DMS114 treated with DMSO at 0.1 percent for 48 hours (cell line): ENCODE data around the gene DDX19B.
A peak's percentile ranks its signal among the peaks of the same experiment; 100 is the strongest.
"Not testable (repeated sequence)": the region's sequence is repeated elsewhere in the genome, so short reads cannot be mapped to it uniquely, and the experiment has no call there.

Source experiments
- DNase-seq: peaks from one replicate; lab custom pipeline; 2025; ENCODE audit not compliant: unreplicated experiment; lab: John Stamatoyannopoulos, UW

DDX19B gene

GRCh38 chr16:70287304-70287971 lies 11.5 kb upstream of the DDX19B start:
- not testable (repeated sequence) for DNase-seq

DNA sequence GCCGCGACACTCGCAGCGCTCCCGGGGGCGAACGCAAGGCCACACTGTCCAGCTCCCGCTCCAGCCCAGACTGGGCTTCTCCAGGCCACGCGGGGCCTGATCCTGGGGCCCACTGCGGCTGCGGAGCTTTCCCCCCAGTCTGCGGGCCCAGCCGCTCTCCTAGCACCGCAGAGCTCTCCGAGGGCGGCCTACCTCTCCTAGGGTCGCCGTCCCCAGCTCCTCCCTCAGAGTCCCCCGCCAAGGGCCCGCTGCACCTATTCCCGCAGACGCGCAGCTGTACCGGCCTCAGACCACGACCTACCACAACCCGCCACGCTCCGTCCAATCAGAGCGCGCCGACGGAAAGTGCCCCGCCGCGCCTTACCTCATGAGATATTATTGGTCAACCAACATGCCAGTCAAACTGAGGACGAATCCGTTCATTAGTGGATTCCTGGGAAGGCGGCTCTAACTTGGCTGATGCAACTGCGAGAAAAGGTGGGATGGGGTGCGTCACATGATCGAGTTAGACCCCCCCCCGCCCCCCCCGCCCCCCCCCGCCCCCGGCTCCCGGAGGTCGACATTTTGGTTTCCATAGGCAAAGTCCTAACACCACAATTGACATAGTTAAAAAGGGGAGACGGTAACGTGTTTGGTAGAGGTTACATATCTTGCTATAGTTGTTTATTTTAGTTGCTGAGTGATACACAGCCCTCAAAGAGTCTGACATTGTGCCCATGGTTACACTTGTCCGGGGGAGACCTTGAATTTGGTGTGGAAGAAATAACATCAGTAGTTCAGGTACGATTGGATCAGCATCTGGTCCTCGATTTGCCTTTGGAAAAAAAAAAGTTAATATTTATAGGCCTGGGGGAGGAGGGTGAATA lies 9.5 kb upstream of the DDX19B start, which contains the start of gene AARS1:
Gene AARS1, minus strand, starts transcription at position 278 of the 866 bp plus-strand sequence. CDS start 6,743 bp downstream, outside the sequence.
- DNase-seq = peak; percentile 99

DNA sequence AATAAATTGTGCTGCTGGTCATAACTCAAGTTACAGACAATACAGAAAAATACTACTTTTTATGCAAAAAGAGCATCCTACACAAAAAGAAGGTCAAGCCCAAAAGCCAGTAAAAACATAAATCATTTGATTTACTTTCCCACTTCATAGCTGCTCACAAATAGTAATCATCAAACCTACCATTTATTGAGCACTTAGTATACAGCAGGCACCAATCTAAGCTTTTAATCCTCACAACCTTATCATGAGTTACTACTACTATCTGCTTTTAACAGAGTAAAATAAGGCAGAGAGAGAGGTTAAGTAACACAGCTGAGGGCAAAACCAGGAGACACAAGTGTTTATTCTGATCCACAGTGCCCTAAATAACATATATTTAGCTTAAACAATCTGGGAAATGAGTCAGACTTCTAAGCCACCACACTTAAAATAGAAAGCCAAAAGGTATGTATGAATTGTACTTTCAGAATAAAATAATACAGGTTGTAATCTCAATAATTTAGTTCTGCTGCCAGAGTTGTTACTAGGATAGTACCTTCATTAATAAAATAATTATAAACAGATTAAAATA lies 8.0 kb upstream of the DDX19B start:
- DNase-seq = no peak

DNA sequence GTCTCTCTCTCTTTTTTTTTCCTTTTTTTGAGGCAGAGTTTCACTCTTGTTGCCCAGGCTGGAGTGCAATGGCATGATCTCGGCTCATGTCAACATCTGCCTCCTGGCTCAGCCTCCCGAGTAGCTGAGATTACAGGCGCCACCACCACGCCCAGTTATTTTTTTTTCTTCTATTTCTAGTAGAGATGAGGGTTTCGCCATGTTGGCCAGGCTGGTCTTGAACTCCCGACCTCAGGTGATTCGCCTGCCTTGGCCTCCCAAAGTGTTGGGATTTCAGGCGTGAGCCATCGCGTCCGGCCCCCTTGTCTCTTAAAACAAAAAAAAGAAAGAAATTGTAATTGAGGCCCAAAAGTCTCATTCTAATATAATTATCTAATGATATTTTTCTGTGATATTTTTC lies 6.8 kb upstream of the DDX19B start:
- not testable (repeated sequence) for DNase-seq

- DNase-seq = no peak
These were observed 4.5 kb upstream of the DDX19B start for GRCh38 chr16:70294385-70295025.

DNA sequence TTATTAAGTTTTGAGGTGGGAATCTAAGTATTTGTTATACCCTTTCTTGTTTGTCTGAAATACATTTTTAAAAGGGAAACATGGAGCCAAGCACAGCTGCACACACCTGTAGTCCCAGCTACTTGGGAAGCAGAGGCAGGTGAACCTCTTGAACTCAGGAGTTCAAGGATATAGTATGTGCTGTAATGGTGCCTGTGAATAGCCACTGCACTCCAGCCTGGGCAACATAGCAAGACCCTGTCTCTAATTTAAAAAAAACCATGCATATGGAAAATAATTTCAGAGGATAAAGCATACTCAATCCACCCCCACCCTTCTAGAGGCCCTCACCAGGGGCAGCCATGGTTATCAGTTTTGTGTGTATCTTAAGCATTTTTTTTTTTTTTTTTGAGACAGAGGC lies 3.4 kb upstream of the DDX19B start:
- DNase-seq = no peak

DNA sequence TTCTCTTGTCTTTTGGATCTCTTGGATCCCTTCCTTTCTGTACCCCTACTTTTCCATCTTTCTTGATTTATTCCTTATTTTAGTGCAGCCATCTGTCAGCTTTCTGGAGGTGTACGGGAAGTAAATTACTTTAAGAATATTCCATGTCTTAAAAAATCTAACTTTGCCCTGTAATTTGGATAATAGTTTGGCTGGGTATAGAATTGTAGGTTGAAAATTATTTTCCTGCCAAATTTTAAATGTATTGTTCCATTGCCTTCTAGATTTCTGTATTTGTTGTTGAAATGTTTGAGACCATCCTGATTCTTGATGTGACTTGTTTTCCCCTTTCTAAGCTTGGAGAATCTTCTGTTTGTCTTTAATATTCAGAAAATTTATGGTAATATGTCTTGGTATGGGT lies 2.1 kb downstream of the DDX19B start:
- no peak for DNase-seq

GRCh38 chr16:70302745-70303144 lies 3.8 kb downstream of the DDX19B start:
- no peak for DNase-seq

- DNase-seq = no peak
These were observed 6.0 kb downstream of the DDX19B start for GRCh38 chr16:70304892-70305448.

- DNase-seq = no peak
These were observed 7.9 kb downstream of the DDX19B start for GRCh38 chr16:70306880-70307279.

GRCh38 chr16:70307726-70308125 lies 8.7 kb downstream of the DDX19B start:
- DNase-seq = not testable (repeated sequence)

GRCh38 chr16:70320121-70320520 lies 21.1 kb downstream of the DDX19B start:
- no peak for DNase-seq

DNA sequence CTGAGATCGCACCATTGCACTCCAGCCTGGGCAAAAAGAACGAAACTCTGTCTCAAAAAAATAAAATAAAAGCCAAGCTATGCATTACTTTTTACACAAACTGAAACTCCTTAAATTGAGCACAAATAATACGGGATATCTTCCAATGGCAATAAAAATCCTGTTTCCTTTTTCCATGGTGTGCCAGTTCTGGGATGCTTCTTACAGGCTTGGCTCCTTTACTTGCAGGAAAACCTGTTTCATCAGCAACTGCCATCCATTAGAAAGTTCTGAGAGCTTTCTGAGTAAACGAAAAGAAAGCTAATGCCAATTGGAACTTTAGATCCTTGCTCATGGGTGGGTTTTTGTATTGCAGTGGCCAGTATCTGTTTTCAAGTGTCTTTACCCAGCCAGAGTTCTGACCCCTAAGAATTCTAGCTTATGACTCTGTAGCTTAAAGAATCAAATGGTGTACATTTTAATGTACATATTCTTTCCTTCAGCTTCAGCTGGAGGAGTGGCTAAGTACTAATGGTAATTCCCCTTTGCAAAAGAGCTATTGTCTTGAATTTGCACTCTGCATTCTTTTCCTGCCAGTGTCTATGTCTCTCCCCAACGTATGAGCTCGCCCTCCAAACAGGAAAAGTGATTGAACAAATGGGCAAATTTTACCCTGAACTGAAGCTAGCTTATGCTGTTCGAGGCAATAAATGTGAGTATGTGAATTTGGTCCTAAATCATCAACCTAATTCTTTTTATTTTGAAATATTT lies 26.2 kb downstream of the DDX19B start:
- DNase-seq = no peak

- no peak for DNase-seq
These were observed 32.1 kb downstream of the DDX19B start for GRCh38 chr16:70331091-70331490.

DNA sequence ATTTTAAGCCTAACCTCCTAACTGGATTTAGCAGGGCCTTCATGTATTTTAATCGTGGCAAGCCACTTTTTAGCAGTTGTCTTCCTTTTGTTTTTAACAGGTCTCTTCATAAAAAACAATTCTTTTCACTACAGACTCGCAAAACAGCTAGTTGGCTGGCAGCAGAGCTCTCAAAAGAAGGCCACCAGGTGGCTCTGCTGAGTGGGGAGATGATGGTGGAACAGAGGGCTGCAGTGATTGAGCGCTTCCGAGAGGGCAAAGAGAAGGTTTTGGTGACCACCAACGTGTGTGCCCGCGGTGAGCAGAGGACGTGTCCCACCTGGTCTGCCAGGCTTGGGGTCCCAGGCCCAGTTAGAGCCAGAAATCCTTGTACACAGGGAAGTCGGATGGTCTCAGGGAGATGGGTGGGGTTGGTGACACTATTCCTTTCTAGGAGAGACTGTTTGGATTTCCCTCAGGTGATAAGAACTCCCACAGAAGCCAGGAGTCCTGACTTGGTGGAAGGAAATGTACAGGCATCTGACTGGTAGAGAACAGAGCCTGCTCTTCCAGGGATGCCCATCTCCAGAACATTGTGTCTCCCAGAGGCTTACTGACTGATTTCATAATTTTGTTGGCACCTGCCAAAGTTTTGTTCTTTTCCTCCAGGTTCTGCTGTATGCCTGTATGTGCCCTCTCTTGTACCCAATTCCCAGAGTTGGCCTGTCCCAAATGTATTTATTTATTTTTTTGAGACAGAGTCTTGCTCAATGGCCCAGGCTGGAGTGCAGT lies 32.8 kb downstream of the DDX19B start:
- peak; percentile 25 for DNase-seq

DNA sequence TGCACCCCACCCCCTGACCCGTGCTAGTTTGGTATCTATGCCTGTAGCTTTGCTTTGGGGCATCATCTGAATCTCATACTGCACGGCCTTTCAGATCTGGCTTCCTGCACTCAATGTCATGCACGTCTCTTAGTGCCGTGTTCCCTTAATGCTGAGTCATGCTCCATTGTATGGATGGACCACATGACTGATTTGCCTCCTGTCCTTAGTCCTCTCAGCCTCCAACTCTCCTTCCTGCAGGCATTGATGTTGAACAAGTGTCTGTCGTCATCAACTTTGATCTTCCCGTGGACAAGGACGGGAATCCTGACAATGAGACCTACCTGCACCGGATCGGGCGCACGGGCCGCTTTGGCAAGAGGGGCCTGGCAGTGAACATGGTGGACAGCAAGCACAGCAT lies 33.7 kb downstream of the DDX19B start:
- DNase-seq = not testable (repeated sequence)

- no peak for DNase-seq
These were observed 38.8 kb downstream of the DDX19B start for GRCh38 chr16:70337814-70338213.

- no peak for DNase-seq
These were observed 42.6 kb downstream of the DDX19B start for GRCh38 chr16:70341600-70341999.

- DNase-seq = no peak
These were observed 43.0 kb downstream of the DDX19B start for GRCh38 chr16:70342016-70342415.

- no peak for DNase-seq
These were observed 46.9 kb downstream of the DDX19B start for GRCh38 chr16:70345840-70346239.
